Mesothelial cell of epicardium (in vitro differentiated cells): ENCODE measurements around the gene AGO3. TPM values are rescaled to one million over a fixed set of nuclear protein-coding genes. Genes with fewer than 3 reads are reported as not detected.

Experiments used
- DNase-seq, 2 experiments: peaks; one replicate each; pipeline ENCODE4 v3.0.0; 2021; ENCODE audit warnings: low spot score in 2 of 2; ENCODE audit not compliant: unreplicated experiment in 2 of 2
- H3K27ac Mint-ChIP-seq: 2 replicates; pipeline ENCODE4 v1.8.0; 2021; ENCODE audit warnings: mixed read lengths
- H3K27me3 Mint-ChIP-seq: 2 replicates; pipeline ENCODE4 v1.8.0; 2021; ENCODE audit warnings: low read depth, mixed read lengths
- H3K36me3 Mint-ChIP-seq: 2 replicates; pipeline ENCODE4 v1.8.0; 2021; ENCODE audit warnings: mixed read lengths
- H3K4me1 Mint-ChIP-seq: 2 replicates; pipeline ENCODE4 v1.8.0; 2021; ENCODE audit warnings: mixed read lengths
- H3K4me3 Mint-ChIP-seq: 2 replicates; pipeline ENCODE4 v1.8.0; 2021; ENCODE audit warnings: mild to moderate bottlenecking, moderate library complexity, mixed read lengths
- H3K9me3 Mint-ChIP-seq: 2 replicates; pipeline ENCODE4 v1.8.0; 2021; ENCODE audit warnings: mixed read lengths
- total RNA-seq: library from RNA; stranded (reverse); gene quantifications from 3 replicates; pipeline ENCODE4 v1.2.1, GENCODE V29; 2021
- TF ChIP-seq, protein P1 (sequence below): fragments of 200-600 bp; sonication (generic); IDR thresholded peaks from one replicate; pipeline ENCODE4 v1.5.0; 2021; ENCODE audit warnings: antibody characterized with exemption; ENCODE audit not compliant: unreplicated experiment

The AGO3 gene
- total RNA-seq, 1 donor from 2014 or later, result 52.2 TPM

DNA sequence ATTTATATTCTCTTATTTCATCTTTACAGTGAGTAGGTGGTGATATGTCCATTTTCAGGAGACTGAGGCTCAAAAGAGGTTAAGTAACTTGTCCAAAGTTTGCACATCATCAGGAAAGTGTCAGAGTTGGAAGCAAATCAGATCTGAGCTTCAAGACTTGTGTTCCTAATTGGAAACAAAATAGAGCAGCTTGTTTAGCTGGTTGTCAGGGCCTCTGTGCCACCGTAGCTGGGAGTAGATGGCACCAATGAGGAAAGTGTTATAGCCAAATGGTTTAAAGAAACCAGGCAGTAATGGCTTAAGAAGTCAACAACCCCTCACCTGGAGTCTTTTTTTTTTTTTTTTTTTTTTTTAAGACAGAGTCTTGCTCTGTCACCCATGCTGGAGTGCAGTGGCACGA is 28.2 kb upstream of the AGO3 start:
- H3K27me3 Mint-ChIP-seq, result no peaks in the 10 kb centered on the region
- no peaks in the 10 kb centered on the region for H3K4me1 Mint-ChIP-seq
- no peak for DNase-seq
- peaks cover 45% of the 10 kb centered on the region for H3K36me3 Mint-ChIP-seq
- TF ChIP-seq, protein P1, sequence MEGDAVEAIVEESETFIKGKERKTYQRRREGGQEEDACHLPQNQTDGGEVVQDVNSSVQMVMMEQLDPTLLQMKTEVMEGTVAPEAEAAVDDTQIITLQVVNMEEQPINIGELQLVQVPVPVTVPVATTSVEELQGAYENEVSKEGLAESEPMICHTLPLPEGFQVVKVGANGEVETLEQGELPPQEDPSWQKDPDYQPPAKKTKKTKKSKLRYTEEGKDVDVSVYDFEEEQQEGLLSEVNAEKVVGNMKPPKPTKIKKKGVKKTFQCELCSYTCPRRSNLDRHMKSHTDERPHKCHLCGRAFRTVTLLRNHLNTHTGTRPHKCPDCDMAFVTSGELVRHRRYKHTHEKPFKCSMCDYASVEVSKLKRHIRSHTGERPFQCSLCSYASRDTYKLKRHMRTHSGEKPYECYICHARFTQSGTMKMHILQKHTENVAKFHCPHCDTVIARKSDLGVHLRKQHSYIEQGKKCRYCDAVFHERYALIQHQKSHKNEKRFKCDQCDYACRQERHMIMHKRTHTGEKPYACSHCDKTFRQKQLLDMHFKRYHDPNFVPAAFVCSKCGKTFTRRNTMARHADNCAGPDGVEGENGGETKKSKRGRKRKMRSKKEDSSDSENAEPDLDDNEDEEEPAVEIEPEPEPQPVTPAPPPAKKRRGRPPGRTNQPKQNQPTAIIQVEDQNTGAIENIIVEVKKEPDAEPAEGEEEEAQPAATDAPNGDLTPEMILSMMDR, result no peak
- H3K4me3 Mint-ChIP-seq, result no peak overlapping the region
- no peaks in the 10 kb centered on the region for H3K9me3 Mint-ChIP-seq
- no peak overlapping the region for H3K27ac Mint-ChIP-seq

GRCh38 chr1:35914717-35915116 is 16.2 kb upstream of the AGO3 start:
- TF ChIP-seq, protein P1, result no peak
- H3K27ac Mint-ChIP-seq, result no peak overlapping the region
- H3K27me3 Mint-ChIP-seq, result no peaks in the 10 kb centered on the region
- H3K9me3 Mint-ChIP-seq, result no peaks in the 10 kb centered on the region
- no peak for DNase-seq
- H3K4me3 Mint-ChIP-seq, result no peak overlapping the region
- H3K4me1 Mint-ChIP-seq, result peaks cover 4% of the 10 kb centered on the region
- peaks cover 60% of the 10 kb centered on the region for H3K36me3 Mint-ChIP-seq

DNA sequence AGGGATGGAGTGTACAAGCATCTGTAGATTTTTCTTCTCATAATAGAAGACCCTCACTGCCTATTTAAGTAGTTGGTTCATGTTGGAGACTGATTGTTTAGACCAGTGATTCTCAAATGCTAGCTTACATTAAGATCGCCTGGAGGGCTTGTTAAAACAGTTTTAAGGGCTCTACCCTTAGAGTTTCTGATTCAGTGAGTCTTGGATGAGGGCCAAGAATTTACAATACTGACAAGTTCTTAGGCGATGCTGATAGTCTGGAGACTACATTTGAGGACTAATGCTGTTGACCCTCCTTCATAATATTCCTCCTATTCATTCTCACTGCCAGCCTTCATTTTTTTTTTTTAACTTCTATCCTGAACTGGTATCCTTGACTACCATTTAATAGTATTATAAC is 15.2 kb upstream of the AGO3 start:
- no peaks in the 10 kb centered on the region for H3K9me3 Mint-ChIP-seq
- no peak overlapping the region for H3K4me3 Mint-ChIP-seq
- no peak for DNase-seq
- peak overlapping the region; percentile 8 for H3K27ac Mint-ChIP-seq
- peaks cover 69% of the 10 kb centered on the region for H3K36me3 Mint-ChIP-seq
- H3K27me3 Mint-ChIP-seq, result no peaks in the 10 kb centered on the region
- TF ChIP-seq, protein P1, result no peak
- H3K4me1 Mint-ChIP-seq, result peaks cover 4% of the 10 kb centered on the region

DNA sequence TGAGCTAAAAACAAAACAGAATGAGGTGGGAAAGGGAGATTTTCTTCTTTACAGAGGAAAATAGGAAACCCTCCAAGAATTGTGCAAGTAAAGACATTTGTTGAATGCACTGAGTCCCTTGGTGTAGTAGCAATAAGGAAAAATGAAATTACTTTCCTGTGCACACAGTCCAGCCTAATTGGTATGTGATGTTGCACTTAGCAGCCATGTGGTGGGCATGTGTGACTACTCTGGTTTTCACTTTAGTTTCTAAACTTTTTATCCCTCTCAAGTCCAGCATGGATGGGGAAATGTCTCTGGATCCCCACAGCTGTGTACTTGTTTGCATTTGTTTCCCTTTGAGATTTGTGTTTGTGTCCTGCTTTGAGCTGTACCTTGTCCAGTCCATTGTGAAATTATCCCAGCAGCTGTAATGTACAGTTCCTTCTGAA is 7.1 kb upstream of the AGO3 start:
- Mint-ChIP-seq H3K27me3 (no peaks in the 10 kb centered on the region), H3K36me3 (peaks cover 29% of the 10 kb centered on the region), H3K4me3 (no peak overlapping the region), H3K9me3 (no peaks in the 10 kb centered on the region), H3K27ac (no peak overlapping the region), H3K4me1 (peaks cover 5% of the 10 kb centered on the region)
- TF ChIP-seq, protein P1, result no peak
- no peak for DNase-seq

GRCh38 chr1:35924838-35925237 is 6.1 kb upstream of the AGO3 start:
- TF ChIP-seq, protein P1, result no peak
- Mint-ChIP-seq H3K27me3 (no peaks in the 10 kb centered on the region), H3K4me1 (peaks cover 8% of the 10 kb centered on the region), H3K9me3 (no peaks in the 10 kb centered on the region), H3K36me3 (peaks cover 19% of the 10 kb centered on the region), H3K4me3 (no peak overlapping the region), H3K27ac (peak overlapping the region; percentile 18)
- DNase-seq, result no peak

- Mint-ChIP-seq H3K4me3 (no peak overlapping the region), H3K36me3 (peaks cover 10% of the 10 kb centered on the region), H3K27ac (no peak overlapping the region), H3K4me1 (peaks cover 13% of the 10 kb centered on the region), H3K27me3 (no peaks in the 10 kb centered on the region), H3K9me3 (no peaks in the 10 kb centered on the region)
- TF ChIP-seq, protein P1, result no peak
- no peak for DNase-seq
Observed at GRCh38 chr1:35925741-35926140, 5.2 kb upstream of the AGO3 start.
